ENCODE measurements around the gene KHDC1L.

DNA sequence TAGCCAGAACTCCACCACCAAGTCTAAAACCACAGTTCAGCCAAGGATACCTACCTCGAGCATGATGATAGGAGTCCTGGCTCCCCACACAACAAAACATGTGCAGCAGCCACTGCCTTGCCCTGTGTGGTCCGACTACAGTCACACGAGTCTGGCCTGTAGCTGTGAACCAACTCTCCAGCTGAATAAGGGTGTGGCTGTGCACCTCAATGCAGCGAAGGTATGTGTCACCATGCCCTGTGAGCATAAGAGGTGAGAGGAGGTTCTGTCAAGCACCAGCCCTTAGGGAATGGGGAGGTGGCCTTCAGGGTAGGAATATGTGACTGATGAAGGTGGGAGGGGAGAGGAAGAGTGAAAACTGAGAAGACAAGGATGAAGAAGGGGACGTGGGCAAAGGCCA, 16.7 kb upstream of the KHDC1L start:
- TF ChIP-seq, protein P1, sequence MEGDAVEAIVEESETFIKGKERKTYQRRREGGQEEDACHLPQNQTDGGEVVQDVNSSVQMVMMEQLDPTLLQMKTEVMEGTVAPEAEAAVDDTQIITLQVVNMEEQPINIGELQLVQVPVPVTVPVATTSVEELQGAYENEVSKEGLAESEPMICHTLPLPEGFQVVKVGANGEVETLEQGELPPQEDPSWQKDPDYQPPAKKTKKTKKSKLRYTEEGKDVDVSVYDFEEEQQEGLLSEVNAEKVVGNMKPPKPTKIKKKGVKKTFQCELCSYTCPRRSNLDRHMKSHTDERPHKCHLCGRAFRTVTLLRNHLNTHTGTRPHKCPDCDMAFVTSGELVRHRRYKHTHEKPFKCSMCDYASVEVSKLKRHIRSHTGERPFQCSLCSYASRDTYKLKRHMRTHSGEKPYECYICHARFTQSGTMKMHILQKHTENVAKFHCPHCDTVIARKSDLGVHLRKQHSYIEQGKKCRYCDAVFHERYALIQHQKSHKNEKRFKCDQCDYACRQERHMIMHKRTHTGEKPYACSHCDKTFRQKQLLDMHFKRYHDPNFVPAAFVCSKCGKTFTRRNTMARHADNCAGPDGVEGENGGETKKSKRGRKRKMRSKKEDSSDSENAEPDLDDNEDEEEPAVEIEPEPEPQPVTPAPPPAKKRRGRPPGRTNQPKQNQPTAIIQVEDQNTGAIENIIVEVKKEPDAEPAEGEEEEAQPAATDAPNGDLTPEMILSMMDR (IDR thresholded peaks at IDR 0.05; ENCODE audit: low read depth, low read length, missing input control): no peak
- TF ChIP-seq FOXA2 (IDR thresholded peaks at IDR 0.05): no peak

Data from liver (tissue), 2 donors.